HFFc6 (cell line): Measurements from ENCODE around the gene KLK5. TPM values are rescaled to one million over a fixed set of nuclear protein-coding genes. Genes with fewer than 3 reads are reported as not detected.

Source experiments
- DNase-seq: peaks from one replicate; pipeline ENCODE4 v3.0.0-alpha.2; 2018
- H3K27ac Mint-ChIP-seq: 2 replicates; pipeline ENCODE4 v1.8.0; 2020; ENCODE audit warnings: mild to moderate bottlenecking, mixed read lengths
- H3K27me3 Mint-ChIP-seq: 2 replicates; pipeline ENCODE4 v1.8.0; 2021; ENCODE audit warnings: mild to moderate bottlenecking, moderate library complexity, mixed read lengths; ENCODE audit not compliant: insufficient read depth
- H3K36me3 Mint-ChIP-seq: 2 replicates; pipeline ENCODE4 v1.8.0; 2021; ENCODE audit warnings: low read depth, mixed read lengths
- H3K4me1 Mint-ChIP-seq: 2 replicates; pipeline ENCODE4 v1.8.0; 2020; ENCODE audit warnings: low read depth, mixed read lengths
- H3K4me3 Mint-ChIP-seq: 2 replicates; pipeline ENCODE4 v1.8.0; 2020; ENCODE audit warnings: mild to moderate bottlenecking, moderate library complexity, mixed read lengths
- H3K9me3 Mint-ChIP-seq: 2 replicates; pipeline ENCODE4 v1.8.0; 2020; ENCODE audit warnings: mild to moderate bottlenecking, mixed read lengths
- CTCF ChIP-seq: fragments of 200-600 bp; sonication (generic); IDR thresholded peaks from 2 replicates; pipeline ENCODE4 v1.5.0; 2021; ENCODE audit warnings: antibody characterized with exemption, mild to moderate bottlenecking
- total RNA-seq, 6 experiments: library from RNA; stranded (reverse); fragmentation: NEBNext Ultra II Directional; extraction: Animal tissue kit (Norgen Biotek cat#: 25700); gene quantifications; 2 replicates in 1 of 6; 3 replicates in 5 of 6; pipeline ENCODE4 v1.2.3, GENCODE V29; 2021

Gene KLK5
- total RNA-seq, 6 experiments from 2014 or later: not detected

- Mint-ChIP-seq H3K9me3 (no peaks in the 10 kb centered on the region), H3K4me1 (no peaks in the 10 kb centered on the region), H3K27me3 (peaks cover 6% of the 10 kb centered on the region), H3K4me3 (no peak overlapping the region), H3K27ac (no peak overlapping the region), H3K36me3 (no peaks in the 10 kb centered on the region)
- DNase-seq: no peak
- TF ChIP-seq CTCF: no peak
Measured at GRCh38 chr19:50902640-50903039, 50.2 kb downstream of the KLK5 start.

- no peak overlapping the region for H3K27ac Mint-ChIP-seq
- H3K9me3 Mint-ChIP-seq: no peaks in the 10 kb centered on the region; the same call in 1 of the 2 replicates
- H3K4me1 Mint-ChIP-seq: no peaks in the 10 kb centered on the region
- no peaks in the 10 kb centered on the region for H3K36me3 Mint-ChIP-seq
- no peak for TF ChIP-seq CTCF
- peaks cover 7% of the 10 kb centered on the region for H3K27me3 Mint-ChIP-seq
- no peak for DNase-seq
- H3K4me3 Mint-ChIP-seq: no peak overlapping the region
Measured at GRCh38 chr19:50899569-50899968, 53.3 kb downstream of the KLK5 start.

GRCh38 chr19:50898018-50898417 lies 54.8 kb downstream of the KLK5 start:
- TF ChIP-seq CTCF: no peak
- H3K4me1 Mint-ChIP-seq: no peaks in the 10 kb centered on the region
- H3K4me3 Mint-ChIP-seq: no peak overlapping the region
- peaks cover 5% of the 10 kb centered on the region; the same call in 1 of the 2 replicates for H3K9me3 Mint-ChIP-seq
- no peaks in the 10 kb centered on the region for H3K36me3 Mint-ChIP-seq
- peaks cover 6% of the 10 kb centered on the region for H3K27me3 Mint-ChIP-seq
- no peak for DNase-seq
- H3K27ac Mint-ChIP-seq: no peak overlapping the region

- DNase-seq: no peak
- Mint-ChIP-seq H3K4me3 (no peak overlapping the region), H3K27ac (no peak overlapping the region), H3K4me1 (no peaks in the 10 kb centered on the region), H3K27me3 (peaks cover 4% of the 10 kb centered on the region), H3K36me3 (no peaks in the 10 kb centered on the region), H3K9me3 (peaks cover 5% of the 10 kb centered on the region; the same call in 1 of the 2 replicates)
- TF ChIP-seq CTCF: no peak
Measured at GRCh38 chr19:50897612-50898011, 55.2 kb downstream of the KLK5 start.

- peaks cover 4% of the 10 kb centered on the region for H3K27me3 Mint-ChIP-seq
- H3K4me1 Mint-ChIP-seq: no peaks in the 10 kb centered on the region
- no peak for TF ChIP-seq CTCF
- no peak for DNase-seq
- H3K9me3 Mint-ChIP-seq: peaks cover 9% of the 10 kb centered on the region; the same call in 1 of the 2 replicates
- no peak overlapping the region for H3K27ac Mint-ChIP-seq
- H3K4me3 Mint-ChIP-seq: no peak overlapping the region
- no peaks in the 10 kb centered on the region for H3K36me3 Mint-ChIP-seq
Measured at GRCh38 chr19:50897191-50897607, 55.6 kb downstream of the KLK5 start.
